Activated CD4-positive, alpha-beta T cell treated with anti-CD3 and anti-CD28 coated beads, Interleukin-10, Interleukin-2, amounts not matched to agents 100 ng/mL and 50 ng/mL, durations not matched to agents 16 hours and 8 hours (primary cell): Measurements from ENCODE around the gene HIRA.
"Not testable (repeated sequence)": the region's sequence is repeated elsewhere in the genome, so short reads cannot be mapped to it uniquely, and the experiment has no call there.

Experiments
- DNase-seq: peaks from one replicate; pipeline ENCODE4 v3.0.0-alpha.2; 2020

HIRA gene

GRCh38 chr22:19463491-19464469 is 32.2 kb upstream of the HIRA start:
- DNase-seq = no peak

GRCh38 chr22:19463008-19463407 is 31.5 kb upstream of the HIRA start:
- no peak for DNase-seq

- no peak for DNase-seq
These were observed 30.0 kb upstream of the HIRA start for GRCh38 chr22:19461506-19461905.

- DNase-seq = no peak
These were observed 28.5 kb upstream of the HIRA start for GRCh38 chr22:19460036-19460435.

GRCh38 chr22:19457828-19458428 is 26.4 kb upstream of the HIRA start:
- DNase-seq = no peak

- no peak for DNase-seq
These were observed 25.0 kb upstream of the HIRA start for GRCh38 chr22:19456541-19456940.

- no peak for DNase-seq
These were observed 24.2 kb upstream of the HIRA start for GRCh38 chr22:19455585-19456370.

- no peak for DNase-seq
These were observed 23.5 kb upstream of the HIRA start for GRCh38 chr22:19455033-19455432.

- no peak for DNase-seq
These were observed 22.6 kb upstream of the HIRA start for GRCh38 chr22:19454156-19454555.

- DNase-seq = no peak
These were observed 22.2 kb upstream of the HIRA start for GRCh38 chr22:19453718-19454117.

GRCh38 chr22:19451570-19451969 is 20.0 kb upstream of the HIRA start:
- no peak for DNase-seq

- DNase-seq = no peak
These were observed 19.0 kb upstream of the HIRA start for GRCh38 chr22:19450363-19451175.

- DNase-seq = no peak
These were observed 17.9 kb upstream of the HIRA start for GRCh38 chr22:19449422-19449767.

GRCh38 chr22:19448739-19449421 is 17.3 kb upstream of the HIRA start:
- DNase-seq = peak; percentile 88

- peak; percentile 42 for DNase-seq
These were observed 16.6 kb upstream of the HIRA start for GRCh38 chr22:19448076-19448607.

- peak; percentile 95 for DNase-seq
These were observed 16.0 kb upstream of the HIRA start, which contains the start of gene C22orf39 for GRCh38 chr22:19447330-19448075. Gene C22orf39 (minus strand): TSS chr22:19447711. CDS start chr22:19447688, 23 bp downstream.

GRCh38 chr22:19446603-19447329 is 15.2 kb upstream of the HIRA start:
- DNase-seq = no peak

GRCh38 chr22:19445279-19445982 is 13.9 kb upstream of the HIRA start:
- not testable (repeated sequence) for DNase-seq

GRCh38 chr22:19443544-19444211 is 12.1 kb upstream of the HIRA start:
- DNase-seq = no peak
